Measurements from ENCODE around the gene METTL26. TPM values are rescaled to one million over a fixed set of nuclear protein-coding genes. Genes with fewer than 3 reads are reported as not detected.

The METTL26 gene
- total RNA-seq, 1 experiment from 2014 or later: 115 TPM

- CTCF ChIA-PET: no interaction called here
- no peaks in the 10 kb centered on the region for H3K36me3 Mint-ChIP-seq
- H3K9me3 Mint-ChIP-seq: no peaks in the 10 kb centered on the region
- POLR2A ChIA-PET: no interaction called here
- H3K4me1 Mint-ChIP-seq: peaks cover 26% of the 10 kb centered on the region
- H3K27me3 Mint-ChIP-seq (ENCODE audit: low read depth): peaks cover 4% of the 10 kb centered on the region; the same call in 1 of the 2 replicates
- ATAC-seq: no peak
- DNase-seq (ENCODE audit: low spot score): no peak
- H3K27ac Mint-ChIP-seq: no peak overlapping the region
- no peak for TF ChIP-seq CBFB (CRISPR knock-in tag; IDR thresholded peaks at IDR 0.05; ENCODE audit: low read depth)
- no peak for TF ChIP-seq ATF1 (CRISPR knock-in tag; IDR thresholded peaks at IDR 0.05)
- no peak for TF ChIP-seq ZNF532 (CRISPR knock-in tag; IDR thresholded peaks at IDR 0.05; ENCODE audit: borderline replicate concordance)
- TF ChIP-seq JAZF1 (CRISPR knock-in tag; IDR thresholded peaks at IDR 0.05): no peak
- H3K4me3 Mint-ChIP-seq: peak overlapping the region; percentile 51
Observed at GRCh38 chr16:640614-641013, 4.5 kb upstream of the METTL26 start.

- ChIA-PET CTCF (interaction anchor here (0.5 to 4.0 kb wide), 13 partner anchors 9 to 361 kb away, joined by 3 to 37 read pairs (median 5); partner anchors contain the start of genes RHOT2 and WDR90), POLR2A (interaction anchor here (0.8 to 1.5 kb wide), 2 partner anchors 9 to 22 kb away, joined by 5 to 7 read pairs; no protein-coding TSS in a partner anchor)
- H3K4me3 Mint-ChIP-seq: peak overlapping the region; percentile 36
- no peak for ATAC-seq
- peak overlapping the region; percentile 72 for H3K27ac Mint-ChIP-seq
- H3K4me1 Mint-ChIP-seq: peaks cover 19% of the 10 kb centered on the region
- no peak for TF ChIP-seq NR1H2 (CRISPR knock-in tag; IDR thresholded peaks at IDR 0.05)
- TF ChIP-seq PREB (CRISPR knock-in tag; IDR thresholded peaks at IDR 0.05; ENCODE audit: borderline replicate concordance): no peak
- H3K27me3 Mint-ChIP-seq (ENCODE audit: low read depth): peaks cover 4% of the 10 kb centered on the region; the same call in 1 of the 2 replicates
- no peaks in the 10 kb centered on the region for H3K36me3 Mint-ChIP-seq
- no peak for DNase-seq (ENCODE audit: low spot score)
- no peaks in the 10 kb centered on the region for H3K9me3 Mint-ChIP-seq
Observed at GRCh38 chr16:638836-639235, 2.7 kb upstream of the METTL26 start.

- Mint-ChIP-seq H3K9me3 (no peaks in the 10 kb centered on the region), H3K4me3 (peak overlapping the region; percentile 61), H3K27me3 (ENCODE audit: low read depth) (peaks cover 4% of the 10 kb centered on the region; the same call in 1 of the 2 replicates), H3K4me1 (peaks cover 19% of the 10 kb centered on the region), H3K36me3 (no peaks in the 10 kb centered on the region), H3K27ac (peak overlapping the region; percentile 63; the same call in 1 of the 2 replicates)
- ATAC-seq (no peak), DNase-seq (ENCODE audit: low spot score) (peak; percentile 45)
- ChIA-PET POLR2A (interaction anchor here (0.8 to 1.5 kb wide), 4 partner anchors 10 to 30 kb away, joined by 3 to 7 read pairs (median 4); partner anchors contain the start of genes RHOT2 and WDR90), CTCF (interaction anchor here (0.8 to 4.0 kb wide), 11 partner anchors 10 to 285 kb away, joined by 3 to 37 read pairs (median 5); partner anchors contain the start of genes RHOT2 and WDR90)
- no peak for TF ChIP-seq ZMAT4 (CRISPR knock-in tag; IDR thresholded peaks at IDR 0.05)
- 0 out of 2 replicates have a peak, but pooled peaks have one; percentile 34 for TF ChIP-seq ZBTB21 (CRISPR knock-in tag; IDR thresholded peaks at IDR 0.05; ENCODE audit: borderline replicate concordance)
- TF ChIP-seq CREB1 (CRISPR knock-in tag; IDR thresholded peaks at IDR 0.05): no peak
- TF ChIP-seq STAT6 (CRISPR knock-in tag; conservative IDR thresholded peaks at IDR 0.05; ENCODE audit: low read depth): 0 out of 2 replicates have a peak, but pooled peaks have one; percentile 68
- peak; percentile 49; the same call in 1 of the 2 replicates for TF ChIP-seq ZNF281 (CRISPR knock-in tag; IDR thresholded peaks at IDR 0.05)
- TF ChIP-seq ZNF671 (CRISPR knock-in tag; IDR thresholded peaks at IDR 0.05): no peak
- TF ChIP-seq CBFB (CRISPR knock-in tag; IDR thresholded peaks at IDR 0.05; ENCODE audit: low read depth): 0 out of 2 replicates have a peak, but pooled peaks have one; percentile 49
- TF ChIP-seq MXD4 (CRISPR knock-in tag; IDR thresholded peaks at IDR 0.05; ENCODE audit: borderline replicate concordance): no peak
- TF ChIP-seq TP53 (CRISPR knock-in tag; IDR thresholded peaks at IDR 0.05): 0 out of 2 replicates have a peak, but pooled peaks have one; percentile 47
Observed at GRCh38 chr16:638034-638543, 2.0 kb upstream of the METTL26 start.

All from WTC11 (cell line).